SK-N-SH treated with all-trans-retinoic acid at 6 μM for 48 hours (cell line): ENCODE results near the gene LMTK2.

ENCODE experiments used
- CSDC2 ChIP-seq: fragments of 250-450 bp; sonication (Bioruptor Pico); IDR thresholded peaks from 2 replicates; pipeline ENCODE4 v1.5.0; 2020; ENCODE audit warnings: mild to moderate bottlenecking, moderate library complexity
- ESRRG ChIP-seq: fragments of 250-450 bp; sonication (Bioruptor Pico); IDR thresholded peaks from 2 replicates; pipeline ENCODE4 v1.6.1; 2021; ENCODE audit warnings: mild to moderate bottlenecking
- ZFP3 ChIP-seq: fragments of 250-450 bp; sonication (Bioruptor Pico); IDR thresholded peaks from 2 replicates; pipeline ENCODE4 v1.5.0; 2020; ENCODE audit warnings: mild to moderate bottlenecking, moderate library complexity
- ZNF70 ChIP-seq: fragments of 450-650 bp; formaldehyde crosslinking; IDR thresholded peaks from 2 replicates; pipeline ENCODE4 v1.5.0; 2020; ENCODE audit warnings: mild to moderate bottlenecking, moderate library complexity
- TF ChIP-seq, protein P1 (sequence below): fragments of 250-450 bp; sonication (Bioruptor Pico); IDR thresholded peaks from 2 replicates; pipeline ENCODE4 v1.5.1; 2021; ENCODE audit warnings: mild to moderate bottlenecking, moderate library complexity

GRCh38 chr7:98081319-98081718, 25.3 kb upstream of the LMTK2 start:
- TF ChIP-seq ZNF70 (no peak), ESRRG (CRISPR knock-in tag) (no peak), CSDC2 (CRISPR knock-in tag) (no peak), ZFP3 (CRISPR knock-in tag) (no peak)
- TF ChIP-seq, protein P1, sequence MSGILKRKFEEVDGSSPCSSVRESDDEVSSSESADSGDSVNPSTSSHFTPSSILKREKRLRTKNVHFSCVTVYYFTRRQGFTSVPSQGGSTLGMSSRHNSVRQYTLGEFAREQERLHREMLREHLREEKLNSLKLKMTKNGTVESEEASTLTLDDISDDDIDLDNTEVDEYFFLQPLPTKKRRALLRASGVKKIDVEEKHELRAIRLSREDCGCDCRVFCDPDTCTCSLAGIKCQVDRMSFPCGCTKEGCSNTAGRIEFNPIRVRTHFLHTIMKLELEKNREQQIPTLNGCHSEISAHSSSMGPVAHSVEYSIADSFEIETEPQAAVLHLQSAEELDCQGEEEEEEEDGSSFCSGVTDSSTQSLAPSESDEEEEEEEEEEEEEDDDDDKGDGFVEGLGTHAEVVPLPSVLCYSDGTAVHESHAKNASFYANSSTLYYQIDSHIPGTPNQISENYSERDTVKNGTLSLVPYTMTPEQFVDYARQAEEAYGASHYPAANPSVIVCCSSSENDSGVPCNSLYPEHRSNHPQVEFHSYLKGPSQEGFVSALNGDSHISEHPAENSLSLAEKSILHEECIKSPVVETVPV (CRISPR knock-in tag): no peak
